Astrocyte of the spinal cord (primary cell): Measurements from ENCODE around the gene OAS2.

Experiments used
- DNase-seq: peaks from one replicate; pipeline ENCODE4 v3.0.0; 2011; ENCODE audit warnings: low read depth, low spot score
- H3K4me3 ChIP-seq: 2 replicates; pipeline ENCODE4 v1.5.1; 2011; ENCODE audit warnings: low read depth, mild to moderate bottlenecking, low read length, moderate library complexity
- CTCF ChIP-seq: IDR thresholded peaks from 2 replicates; pipeline ENCODE4 v1.5.1; 2012; ENCODE audit warnings: low read depth, mild to moderate bottlenecking, low read length, inconsistent platforms
- in situ Hi-C: cut with HindIII; loops from 2 replicates; pipeline ENCODE4 v1.10.0; 2017; ENCODE audit warnings: low sequenced_read_pairs

OAS2 gene

DNA sequence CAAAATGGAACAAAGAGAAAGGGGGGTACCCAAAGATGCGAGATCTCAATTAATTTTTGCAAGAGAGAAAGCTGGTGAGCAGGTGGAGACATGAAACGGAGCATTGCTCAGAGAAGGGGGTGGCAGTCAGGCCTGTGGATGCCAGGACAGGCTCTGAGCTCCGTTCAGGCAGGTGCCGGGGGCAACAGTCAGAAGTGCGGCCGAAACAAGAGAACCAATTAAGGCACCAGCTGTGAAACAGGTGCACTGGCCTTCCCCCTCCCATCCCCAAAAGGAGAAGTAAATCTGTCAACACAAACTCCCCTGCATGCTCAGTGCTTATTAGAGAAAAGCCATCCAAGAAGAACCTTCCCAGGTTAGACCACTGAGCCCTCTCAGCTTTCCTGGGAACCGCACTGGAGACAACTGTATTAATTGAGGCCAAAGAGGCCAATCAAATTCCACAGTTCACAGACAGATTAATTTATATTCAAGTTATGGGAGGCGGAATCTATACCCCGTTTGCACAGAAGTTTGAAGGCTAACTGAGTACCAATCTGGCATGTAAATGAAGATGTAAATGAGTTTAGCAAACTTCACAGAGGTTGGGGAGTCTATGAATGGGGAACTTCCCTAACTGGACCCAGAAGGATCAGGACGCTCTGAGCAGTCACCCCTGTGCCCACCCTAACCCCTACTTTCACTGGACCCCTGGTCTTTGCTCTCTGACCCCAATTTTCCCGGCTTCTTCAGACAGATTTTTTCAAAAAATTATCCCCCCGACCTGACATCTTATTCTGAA, 20.9 kb downstream of the OAS2 start:
- in situ Hi-C loops: no loop called here

GRCh38 chr12:113000433-113000832, 22.1 kb downstream of the OAS2 start:
- TF ChIP-seq CTCF: no peak
- in situ Hi-C loops: no loop called here
- no peak overlapping the region for H3K4me3 ChIP-seq
- DNase-seq: no peak

More for the DNA sequence above, 20.9 kb downstream of the OAS2 start:
- H3K4me3 ChIP-seq: no peak overlapping the region
- DNase-seq: no peak
- TF ChIP-seq CTCF: no peak

- peak; percentile 4 for TF ChIP-seq CTCF
- in situ Hi-C loops: no loop called here
- H3K4me3 ChIP-seq: no peak overlapping the region
- no peak for DNase-seq
These were observed 23.8 kb downstream of the OAS2 start for GRCh38 chr12:113002155-113002554.

- TF ChIP-seq CTCF: no peak
- no peak for DNase-seq
- in situ Hi-C loops: no loop called here
- no peak overlapping the region for H3K4me3 ChIP-seq
These were observed 24.4 kb downstream of the OAS2 start for GRCh38 chr12:113002676-113003075.

- no peak overlapping the region for H3K4me3 ChIP-seq
- TF ChIP-seq CTCF: no peak
- in situ Hi-C loops: no loop called here
- no peak for DNase-seq
These were observed 25.3 kb downstream of the OAS2 start for GRCh38 chr12:113003636-113004035.

DNA sequence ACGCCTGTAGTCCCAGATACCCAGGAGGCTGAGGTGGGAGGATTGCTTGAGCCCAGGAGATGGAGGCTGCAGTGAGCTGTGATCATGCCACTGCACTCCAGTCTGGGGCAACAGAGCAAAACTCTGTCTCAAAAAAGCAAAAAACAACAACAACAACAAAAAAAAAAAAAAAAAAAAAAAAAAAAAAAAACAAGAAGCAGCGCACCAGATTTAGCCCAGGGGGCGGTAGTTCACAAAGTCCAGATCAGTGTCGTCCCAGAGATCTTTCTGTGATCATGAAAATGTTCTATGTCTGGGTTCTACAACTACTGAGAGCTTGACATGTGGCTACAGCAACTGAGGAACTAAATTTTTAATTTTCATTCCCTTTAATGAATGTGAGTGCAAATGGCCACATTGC, 27.4 kb downstream of the OAS2 start:
- in situ Hi-C loops: no loop called here
- peak; percentile 49 for TF ChIP-seq CTCF
- no peak overlapping the region for H3K4me3 ChIP-seq
- no peak for DNase-seq

- TF ChIP-seq CTCF: no peak
- no peak overlapping the region for H3K4me3 ChIP-seq
- DNase-seq: no peak
- in situ Hi-C loops: no loop called here
These were observed 27.9 kb downstream of the OAS2 start for GRCh38 chr12:113006206-113006605.
